ENCODE data around the gene EDARADD.

DNA sequence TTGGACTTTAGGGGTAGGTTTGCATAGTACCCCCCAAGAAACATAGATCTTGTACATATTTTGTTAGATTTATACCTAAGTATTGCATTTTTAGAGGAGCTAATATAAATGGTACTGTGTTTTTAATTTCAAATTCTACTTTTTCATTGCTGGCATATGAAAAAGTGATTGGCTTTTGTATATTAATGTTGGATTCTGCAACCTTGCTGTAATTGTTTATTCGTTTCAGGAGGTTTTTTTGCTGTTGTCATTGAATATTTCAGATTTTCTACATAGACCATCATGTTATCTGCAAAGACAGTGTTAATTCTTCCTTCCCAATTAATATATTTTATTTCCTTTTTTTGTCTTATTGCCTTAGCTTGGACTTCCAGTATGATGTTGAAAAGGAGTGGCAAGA is 23.0 kb upstream of the EDARADD start:
- TF ChIP-seq GATA2 (IDR thresholded peaks at IDR 0.05; ENCODE audit: low read depth, low read length) (no peak), GATA3 (IDR thresholded peaks at IDR 0.05; ENCODE audit: low read depth, low read length) (no peak)

All from SH-SY5Y (cell line).